ENCODE data around the gene CPNE5. TPM values are rescaled to one million over a fixed set of nuclear protein-coding genes. Genes with fewer than 3 reads are reported as not detected.

The CPNE5 gene
- total and polyA plus RNA-seq, 9 of the 15 experiments (the other 6 are each of a cell fraction or from before 2014, with no cell fraction given): 0.14 to 1.0 (median 0.46) TPM; not detected in 2

DNA sequence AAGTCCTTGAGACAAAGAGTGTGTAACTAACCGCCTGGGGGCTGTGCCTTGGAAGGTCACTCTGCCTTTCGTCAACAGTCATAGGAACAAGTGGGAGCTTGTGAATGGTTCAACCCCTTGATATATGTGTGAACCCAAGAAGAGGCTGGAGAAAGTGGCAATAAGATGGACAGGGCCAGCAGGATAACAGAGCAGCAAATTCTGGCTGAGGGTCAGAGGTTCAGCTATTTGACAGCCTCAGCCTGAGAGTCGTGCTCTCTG is 54.9 kb downstream of the CPNE5 start:
- in situ Hi-C loops (cut with MboI) (no loop called here), intact Hi-C loops (cut with micrococcal nuclease) (no loop called here)
- ATAC-seq: no peak
- ChIA-PET POLR2A (interaction anchor here (0.6 to 1.7 kb wide), 4 partner anchors 10 to 636 kb away, joined by 3 to 6 read pairs (median 4); no protein-coding TSS in a partner anchor), CTCF (ENCODE audit: low intra/inter-chr PET ratio) (interaction anchor here (0.7 kb wide), 1 partner anchor 59 kb away, joined by 3 read pairs; no protein-coding TSS in a partner anchor)
- Histone ChIP-seq H2AFZ (ENCODE audit: low read depth, low read length) (no peak overlapping the region), H3K4me3 (no peak overlapping the region), H3K36me3 (ENCODE audit: control insufficient read depth, insufficient read depth, low read length) (no peaks in the 10 kb centered on the region), H3K9me1 (ENCODE audit: control insufficient read depth, insufficient read depth, low read length) (no peaks in the 10 kb centered on the region), H3K27me3 (ENCODE audit: control insufficient read depth in 2 of 2, insufficient read depth in 2 of 2, low read length in 2 of 2) (peaks cover 29 to 37% of the 10 kb centered on the region in 2 experiments), H3K4me2 (ENCODE audit: insufficient read depth, low read length) (no peak overlapping the region), H3K79me2 (ENCODE audit: control insufficient read depth, insufficient read depth, low read length) (no peaks in the 10 kb centered on the region), H4K20me1 (replicated peaks; ENCODE audit: control insufficient read depth, insufficient read depth, low read length) (no peaks in the 10 kb centered on the region), H3K4me1 (replicated peaks in 1 of 2; ENCODE audit: control insufficient read depth in 2 of 2, insufficient read depth in 2 of 2, low read length in 2 of 2) (peaks cover 0 to 5% of the 10 kb centered on the region in 2 experiments; a peak in 1 of 5 replicates), H3K9ac (ENCODE audit: insufficient read depth in 1 of 2, low read depth in 2 of 2, low read length in 2 of 2) (no peak overlapping the region), H3K27ac (ENCODE audit: extremely low read depth, low read depth, low read length) (no peak overlapping the region), H3K9me3 (replicated peaks; ENCODE audit: control insufficient read depth, insufficient read depth, low read depth, low read length) (no peaks in the 10 kb centered on the region)
- FAIRE-seq: no peak
- DNase-seq (ENCODE audit: extremely low read depth in 1 of 4, low spot score in 3 of 4): no peak
- WGBS (ENCODE audit: insufficient coverage, low coverage, missing lambda C conversion rate): 28% methylated on average over 3 of the region's 3 CpGs
- TF ChIP-seq KLF10 (CRISPR knock-in tag; IDR thresholded peaks at IDR 0.05): no peak
- TF ChIP-seq ZNF217 (CRISPR knock-in tag; IDR thresholded peaks at IDR 0.05): no peak
- TF ChIP-seq, protein P1, sequence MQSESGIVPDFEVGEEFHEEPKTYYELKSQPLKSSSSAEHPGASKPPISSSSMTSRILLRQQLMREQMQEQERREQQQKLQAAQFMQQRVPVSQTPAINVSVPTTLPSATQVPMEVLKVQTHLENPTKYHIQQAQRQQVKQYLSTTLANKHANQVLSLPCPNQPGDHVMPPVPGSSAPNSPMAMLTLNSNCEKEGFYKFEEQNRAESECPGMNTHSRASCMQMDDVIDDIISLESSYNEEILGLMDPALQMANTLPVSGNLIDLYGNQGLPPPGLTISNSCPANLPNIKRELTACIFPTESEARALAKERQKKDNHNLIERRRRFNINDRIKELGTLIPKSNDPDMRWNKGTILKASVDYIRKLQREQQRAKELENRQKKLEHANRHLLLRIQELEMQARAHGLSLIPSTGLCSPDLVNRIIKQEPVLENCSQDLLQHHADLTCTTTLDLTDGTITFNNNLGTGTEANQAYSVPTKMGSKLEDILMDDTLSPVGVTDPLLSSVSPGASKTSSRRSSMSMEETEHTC (IDR thresholded peaks at IDR 0.05): no peak
- TF ChIP-seq NONO (IDR thresholded peaks at IDR 0.05; ENCODE audit: low read depth in 2 of 2, low read length in 1 of 2): no peak
- TF ChIP-seq E2F3 (CRISPR knock-in tag; IDR thresholded peaks at IDR 0.05): no peak
- BruUV-seq (replicated peaks): no TSS peak
